HEK293 (cell line): ENCODE data around the gene PRKG1.

ENCODE experiments used
- ZBTB17 ChIP-seq: fragments of 450-650 bp; formaldehyde crosslinking; IDR thresholded peaks from 2 replicates; pipeline ENCODE4 v1.5.1; 2016; ENCODE audit warnings: missing biosample characterization, missing genetic modification characterization
- ZNF121 ChIP-seq: fragments of 450-650 bp; formaldehyde crosslinking; IDR thresholded peaks from 2 replicates; pipeline ENCODE4 v1.5.1; 2016; ENCODE audit warnings: missing biosample characterization, missing genetic modification characterization
- TF ChIP-seq, protein P1 (sequence below): IDR thresholded peaks from 2 replicates; pipeline ENCODE4 v1.6.1; 2011; ENCODE audit warnings: mild to moderate bottlenecking, low read depth, low read length, borderline replicate concordance

GRCh38 chr10:52019656-52020055, 945.4 kb downstream of the PRKG1 start:
- TF ChIP-seq, protein P1, sequence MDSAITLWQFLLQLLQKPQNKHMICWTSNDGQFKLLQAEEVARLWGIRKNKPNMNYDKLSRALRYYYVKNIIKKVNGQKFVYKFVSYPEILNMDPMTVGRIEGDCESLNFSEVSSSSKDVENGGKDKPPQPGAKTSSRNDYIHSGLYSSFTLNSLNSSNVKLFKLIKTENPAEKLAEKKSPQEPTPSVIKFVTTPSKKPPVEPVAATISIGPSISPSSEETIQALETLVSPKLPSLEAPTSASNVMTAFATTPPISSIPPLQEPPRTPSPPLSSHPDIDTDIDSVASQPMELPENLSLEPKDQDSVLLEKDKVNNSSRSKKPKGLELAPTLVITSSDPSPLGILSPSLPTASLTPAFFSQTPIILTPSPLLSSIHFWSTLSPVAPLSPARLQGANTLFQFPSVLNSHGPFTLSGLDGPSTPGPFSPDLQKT: no peak
- TF ChIP-seq ZNF121 (tag by site-specific recombination) (no peak), ZBTB17 (tag by site-specific recombination) (no peak)
